HepG2 (cell line): ENCODE results near the gene CBX2. TPM values are rescaled to one million over a fixed set of nuclear protein-coding genes. Genes with fewer than 3 reads are reported as not detected.

Experiments
- CBFB ChIP-seq: sonication (generic); formaldehyde crosslinking; IDR thresholded peaks from 2 replicates; pipeline ENCODE4 v1.4.0; 2020; ENCODE audit warnings: missing genetic modification reagents
- CREB1 ChIP-seq, 2 experiments: fragments of 450-650 bp in 1 of 2; IDR thresholded peaks; 2 replicates each; pipeline ENCODE4 v1.6.1; 2016 to 2017; ENCODE audit warnings: control low read depth in 1 of 2, mild to moderate bottlenecking in 1 of 2, missing compliant biosample characterization in 1 of 2, missing genetic modification characterization in 1 of 2
- EP300 ChIP-seq, 3 experiments: sonication (generic) in 1 of 3; formaldehyde crosslinking in 1 of 3; IDR thresholded peaks; 2 replicates each; pipeline versions ENCODE4 v1.5.1 to v1.6.1; 2011 to 2020; ENCODE audit warnings: low read depth in 2 of 3, low read length in 2 of 3, borderline replicate concordance in 1 of 3, improper control_type of control experiment in 1 of 3, mild to moderate bottlenecking in 1 of 3, missing genetic modification reagents in 1 of 3, moderate library complexity in 1 of 3
- FOXJ3 ChIP-seq: sonication (generic); formaldehyde crosslinking; IDR thresholded peaks from 2 replicates; pipeline ENCODE4 v1.4.0; 2020; ENCODE audit warnings: missing genetic modification reagents, mild to moderate bottlenecking, borderline replicate concordance
- HHEX ChIP-seq: IDR thresholded peaks from 2 replicates; pipeline ENCODE4 v1.6.1; 2016; ENCODE audit warnings: control low read depth
- HMGA1 ChIP-seq: sonication (generic); formaldehyde crosslinking; conservative IDR thresholded peaks from 2 replicates; pipeline ENCODE4 v1.4.0; 2020; ENCODE audit warnings: missing genetic modification reagents
- JUND ChIP-seq: sonication (generic); formaldehyde crosslinking; IDR thresholded peaks from 2 replicates; pipeline ENCODE4 v1.8.0; 2022; ENCODE audit warnings: mild to moderate bottlenecking, missing genetic modification reagents
- KDM3A ChIP-seq: IDR thresholded peaks from 2 replicates; pipeline ENCODE4 v1.6.1; 2018; ENCODE audit warnings: low read depth, missing compliant biosample characterization
- MAX ChIP-seq: IDR thresholded peaks from 2 replicates; pipeline ENCODE4 v1.6.1; 2012; ENCODE audit warnings: inconsistent platforms
- NFATC3 ChIP-seq: sonication (generic); formaldehyde crosslinking; IDR thresholded peaks from 2 replicates; pipeline ENCODE4 v1.5.1; 2020; ENCODE audit warnings: mild to moderate bottlenecking, missing genetic modification reagents
- SIN3A ChIP-seq: IDR thresholded peaks from 2 replicates; pipeline ENCODE4 v1.6.1; 2011; ENCODE audit warnings: low read depth, mild to moderate bottlenecking, control low read depth, low read length, borderline replicate concordance
- SMYD3 ChIP-seq: sonication (generic); formaldehyde crosslinking; IDR thresholded peaks from 2 replicates; pipeline ENCODE4 v1.8.1; 2023; ENCODE audit warnings: mild to moderate bottlenecking, missing genetic modification reagents
- SPEN ChIP-seq: sonication (generic); formaldehyde crosslinking; IDR thresholded peaks from 2 replicates; pipeline ENCODE4 v1.5.1; 2020; ENCODE audit warnings: low read depth, mild to moderate bottlenecking, missing genetic modification reagents
- U2AF2 ChIP-seq: fragments of 200-400 bp; formaldehyde crosslinking; IDR thresholded peaks from 2 replicates; pipeline ENCODE4 v1.6.1; 2017; ENCODE audit warnings: low read depth, mild to moderate bottlenecking, low read length
- ZBTB26 ChIP-seq: IDR thresholded peaks from 2 replicates; pipeline ENCODE4 v1.6.1; 2016; ENCODE audit warnings: missing compliant biosample characterization, missing genetic modification reagents, borderline replicate concordance
- ZFP37 ChIP-seq: sonication (generic); formaldehyde crosslinking; IDR thresholded peaks from 2 replicates; pipeline ENCODE4 v1.4.0; 2020; ENCODE audit warnings: missing genetic modification reagents, borderline replicate concordance
- ZHX2 ChIP-seq, 2 experiments: sonication (generic) in 1 of 2; formaldehyde crosslinking in 1 of 2; IDR thresholded peaks; 2 replicates each; pipeline versions ENCODE4 v1.6.1 to v1.9.0; 2014 to 2022; ENCODE audit warnings: antibody characterized with exemption in 1 of 2, borderline replicate concordance in 1 of 2, inconsistent platforms in 1 of 2, low read depth in 1 of 2, missing genetic modification reagents in 1 of 2
- ZNF264 ChIP-seq: sonication (generic); formaldehyde crosslinking; IDR thresholded peaks from 2 replicates; pipeline ENCODE4 v1.4.0; 2020; ENCODE audit warnings: missing genetic modification reagents
- ZNF292 ChIP-seq: sonication (generic); formaldehyde crosslinking; IDR thresholded peaks from 2 replicates; pipeline ENCODE4 v1.8.1; 2022; ENCODE audit warnings: mild to moderate bottlenecking, low read depth, missing genetic modification reagents, borderline replicate concordance
- ZNF678 ChIP-seq: sonication (generic); formaldehyde crosslinking; IDR thresholded peaks from 2 replicates; pipeline ENCODE4 v1.4.0; 2020; ENCODE audit warnings: mild to moderate bottlenecking, missing genetic modification reagents
- ZNF800 ChIP-seq: sonication (generic); formaldehyde crosslinking; IDR thresholded peaks from 2 replicates; pipeline ENCODE4 v1.4.0; 2020; ENCODE audit warnings: missing genetic modification reagents
- polyA plus RNA-seq, 8 experiments: library from polyadenylated mRNA; depleted of rRNA in 3 of 8; stranded (reverse) in 7 of 8; unstranded in 1 of 8; fragments of >200 nt; fragmentation: Illumina TruSeq in 4 of 8; extraction: Trizol in 4 of 8; gene quantifications; 2 replicates each; pipeline versions ENCODE4 v1.2.1 to v1.2.3, GENCODE V29; 2011 to 2016; ENCODE audit warnings: low read depth in 4 of 8, missing spikeins in 1 of 8, mixed read lengths in 1 of 8; ENCODE audit not compliant: insufficient read depth in 1 of 8
- total RNA-seq, 5 experiments: library from RNA; depleted of rRNA; stranded (reverse); fragments of >200 nt; fragmentation: Illumina TruSeq; extraction: Trizol; gene quantifications; 2 replicates each; pipeline ENCODE4 v1.2.3, GENCODE V29; 2016; ENCODE audit warnings: low read depth in 1 of 5

Gene CBX2
- total and polyA plus RNA-seq, 2 of the 13 experiments (the other 11 are each of a cell fraction or from before 2014, with no cell fraction given): 14.5 to 31.1 TPM

GRCh38 chr17:79835470-79835899 is 57.5 kb downstream of the CBX2 start (continued):
- TF ChIP-seq ZHX2 (IDR thresholded peaks at IDR 0.05; ENCODE audit: low read depth): no peak
- TF ChIP-seq ZHX2 (CRISPR knock-in tag; IDR thresholded peaks at IDR 0.05; ENCODE audit: borderline replicate concordance): no peak
- TF ChIP-seq ZNF800: no peak
- TF ChIP-seq SPEN (CRISPR knock-in tag): peak; percentile 9; the same call in 1 of the 2 replicates
- TF ChIP-seq ZFP37 (CRISPR knock-in tag): no peak
- TF ChIP-seq CREB1 (IDR thresholded peaks at IDR 0.05): no peak
- no peak for TF ChIP-seq CREB1 (CRISPR knock-in tag; IDR thresholded peaks at IDR 0.05)
- no peak for TF ChIP-seq EP300 (IDR thresholded peaks at IDR 0.05; ENCODE audit: low read depth in 2 of 2, low read length in 2 of 2)
- no peak for TF ChIP-seq EP300 (CRISPR knock-in tag; IDR thresholded peaks at IDR 0.05; ENCODE audit: borderline replicate concordance)
- TF ChIP-seq MAX: no peak
- TF ChIP-seq FOXJ3 (CRISPR knock-in tag): no peak
- TF ChIP-seq KDM3A (CRISPR knock-in tag): no peak
- TF ChIP-seq HHEX (CRISPR knock-in tag): no peak
- no peak for TF ChIP-seq U2AF2
- TF ChIP-seq ZBTB26: no peak
- no peak for TF ChIP-seq JUND (CRISPR knock-in tag)
- no peak for TF ChIP-seq ZNF264 (CRISPR knock-in tag)
- no peak for TF ChIP-seq ZNF678 (CRISPR knock-in tag)
- TF ChIP-seq CBFB (CRISPR knock-in tag): no peak
- no peak for TF ChIP-seq NFATC3
- no peak for TF ChIP-seq ZNF292
- TF ChIP-seq HMGA1: no peak
- no peak for TF ChIP-seq SIN3A
- TF ChIP-seq SMYD3: no peak
